ENCODE data around the gene ARL17B.
"Not testable (repeated sequence)": the region's sequence is repeated elsewhere in the genome, so short reads cannot be mapped to it uniquely, and the experiment has no call there.

DNA sequence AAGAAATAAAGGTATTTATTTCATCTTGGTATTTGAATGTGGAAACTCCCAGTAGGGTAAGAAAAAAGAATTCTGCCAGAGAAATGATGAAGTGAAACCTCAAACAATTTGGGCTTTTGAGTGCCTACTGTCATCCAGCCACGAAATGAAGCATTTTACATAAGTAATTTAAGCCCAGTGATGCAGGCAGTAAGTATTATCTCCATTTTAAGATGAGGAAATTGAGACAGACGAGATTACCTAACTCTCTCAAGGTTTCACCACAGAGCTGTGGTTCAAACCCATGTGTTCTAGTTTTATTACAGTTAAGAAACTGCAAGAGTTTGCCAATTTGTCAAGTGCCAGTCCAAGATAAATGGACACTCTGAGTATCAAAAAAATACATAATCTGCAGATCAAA, 13.2 kb downstream of the ARL17B start:
- not testable (repeated sequence) for TF ChIP-seq TCF7L2 (IDR thresholded peaks at IDR 0.05; ENCODE audit: borderline replicate concordance, extremely low read depth, insufficient read depth, insufficient read length)
- TF ChIP-seq, protein P1, sequence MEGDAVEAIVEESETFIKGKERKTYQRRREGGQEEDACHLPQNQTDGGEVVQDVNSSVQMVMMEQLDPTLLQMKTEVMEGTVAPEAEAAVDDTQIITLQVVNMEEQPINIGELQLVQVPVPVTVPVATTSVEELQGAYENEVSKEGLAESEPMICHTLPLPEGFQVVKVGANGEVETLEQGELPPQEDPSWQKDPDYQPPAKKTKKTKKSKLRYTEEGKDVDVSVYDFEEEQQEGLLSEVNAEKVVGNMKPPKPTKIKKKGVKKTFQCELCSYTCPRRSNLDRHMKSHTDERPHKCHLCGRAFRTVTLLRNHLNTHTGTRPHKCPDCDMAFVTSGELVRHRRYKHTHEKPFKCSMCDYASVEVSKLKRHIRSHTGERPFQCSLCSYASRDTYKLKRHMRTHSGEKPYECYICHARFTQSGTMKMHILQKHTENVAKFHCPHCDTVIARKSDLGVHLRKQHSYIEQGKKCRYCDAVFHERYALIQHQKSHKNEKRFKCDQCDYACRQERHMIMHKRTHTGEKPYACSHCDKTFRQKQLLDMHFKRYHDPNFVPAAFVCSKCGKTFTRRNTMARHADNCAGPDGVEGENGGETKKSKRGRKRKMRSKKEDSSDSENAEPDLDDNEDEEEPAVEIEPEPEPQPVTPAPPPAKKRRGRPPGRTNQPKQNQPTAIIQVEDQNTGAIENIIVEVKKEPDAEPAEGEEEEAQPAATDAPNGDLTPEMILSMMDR (IDR thresholded peaks at IDR 0.05 in 2 of 3, conservative IDR thresholded peaks at IDR 0.05 in 1 of 3; ENCODE audit: borderline replicate concordance in 1 of 3, insufficient read depth in 1 of 3, low read depth in 2 of 3, low read length in 2 of 3) = not testable (repeated sequence)
